Measurements from ENCODE around the gene MACO1.

- TF ChIP-seq, protein P1, sequence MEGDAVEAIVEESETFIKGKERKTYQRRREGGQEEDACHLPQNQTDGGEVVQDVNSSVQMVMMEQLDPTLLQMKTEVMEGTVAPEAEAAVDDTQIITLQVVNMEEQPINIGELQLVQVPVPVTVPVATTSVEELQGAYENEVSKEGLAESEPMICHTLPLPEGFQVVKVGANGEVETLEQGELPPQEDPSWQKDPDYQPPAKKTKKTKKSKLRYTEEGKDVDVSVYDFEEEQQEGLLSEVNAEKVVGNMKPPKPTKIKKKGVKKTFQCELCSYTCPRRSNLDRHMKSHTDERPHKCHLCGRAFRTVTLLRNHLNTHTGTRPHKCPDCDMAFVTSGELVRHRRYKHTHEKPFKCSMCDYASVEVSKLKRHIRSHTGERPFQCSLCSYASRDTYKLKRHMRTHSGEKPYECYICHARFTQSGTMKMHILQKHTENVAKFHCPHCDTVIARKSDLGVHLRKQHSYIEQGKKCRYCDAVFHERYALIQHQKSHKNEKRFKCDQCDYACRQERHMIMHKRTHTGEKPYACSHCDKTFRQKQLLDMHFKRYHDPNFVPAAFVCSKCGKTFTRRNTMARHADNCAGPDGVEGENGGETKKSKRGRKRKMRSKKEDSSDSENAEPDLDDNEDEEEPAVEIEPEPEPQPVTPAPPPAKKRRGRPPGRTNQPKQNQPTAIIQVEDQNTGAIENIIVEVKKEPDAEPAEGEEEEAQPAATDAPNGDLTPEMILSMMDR (IDR thresholded peaks at IDR 0.05; ENCODE audit: insufficient read depth, low read length, poor library complexity, severe bottlenecking): no peak
- TF ChIP-seq EZH2phosphoT487 (conservative IDR thresholded peaks at IDR 0.05; ENCODE audit: low read length): no peak
Measured at GRCh38 chr1:25443030-25443699, 12.5 kb downstream of the MACO1 start.

Measured in SU-DHL-6 (cell line).